HepG2 (cell line): ENCODE results near the gene NECTIN2. TPM values are rescaled to one million over a fixed set of nuclear protein-coding genes. Genes with fewer than 3 reads are reported as not detected.

Source experiments
- CAMTA2 ChIP-seq: sonication (generic); formaldehyde crosslinking; IDR thresholded peaks from 2 replicates; pipeline ENCODE4 v1.4.0; 2020; ENCODE audit warnings: mild to moderate bottlenecking, missing genetic modification reagents, borderline replicate concordance
- CCDC6 ChIP-seq: sonication (generic); formaldehyde crosslinking; IDR thresholded peaks from 2 replicates; pipeline ENCODE4 v1.8.1; 2022; ENCODE audit warnings: mild to moderate bottlenecking, missing genetic modification reagents, moderate library complexity
- DMAP1 ChIP-seq: IDR thresholded peaks from 2 replicates; pipeline ENCODE4 v1.6.1; 2016
- DMTF1 ChIP-seq: sonication (generic); formaldehyde crosslinking; IDR thresholded peaks from 2 replicates; pipeline ENCODE4 v1.4.0; 2020; ENCODE audit warnings: mild to moderate bottlenecking, missing genetic modification reagents
- GABPA ChIP-seq, 2 experiments: IDR thresholded peaks; 2 replicates each; pipeline ENCODE4 v1.6.1; 2011 to 2016; ENCODE audit warnings: low read depth in 2 of 2, low read length in 1 of 2, missing biosample characterization in 1 of 2, missing genetic modification characterization in 1 of 2
- GFI1 ChIP-seq: sonication (generic); formaldehyde crosslinking; IDR thresholded peaks from 2 replicates; pipeline ENCODE4 v1.5.0; 2020; ENCODE audit warnings: missing genetic modification reagents, mild to moderate bottlenecking, borderline replicate concordance
- GMEB1 ChIP-seq: sonication (generic); formaldehyde crosslinking; IDR thresholded peaks from 2 replicates; pipeline ENCODE4 v1.5.1; 2020; ENCODE audit warnings: missing genetic modification reagents, mild to moderate bottlenecking, borderline replicate concordance
- GPBP1L1 ChIP-seq: sonication (generic); formaldehyde crosslinking; IDR thresholded peaks from 2 replicates; pipeline ENCODE4 v1.5.0; 2020; ENCODE audit warnings: mild to moderate bottlenecking, missing genetic modification reagents
- HMGA1 ChIP-seq: sonication (generic); formaldehyde crosslinking; conservative IDR thresholded peaks from 2 replicates; pipeline ENCODE4 v1.4.0; 2020; ENCODE audit warnings: missing genetic modification reagents
- HOXA3 ChIP-seq: sonication (generic); formaldehyde crosslinking; IDR thresholded peaks from 2 replicates; pipeline ENCODE4 v1.5.0; 2020; ENCODE audit warnings: missing genetic modification reagents
- KDM5A ChIP-seq: fragments of 200-600 bp; sonication (generic); IDR thresholded peaks from 2 replicates; pipeline ENCODE4 v1.7.0; 2018; ENCODE audit warnings: antibody characterized with exemption, mild to moderate bottlenecking, low read length, borderline replicate concordance
- KLF11 ChIP-seq: IDR thresholded peaks from 2 replicates; pipeline ENCODE4 v1.6.1; 2016; ENCODE audit warnings: missing compliant biosample characterization
- MAFK ChIP-seq, 2 experiments: IDR thresholded peaks in 1 of 2; conservative IDR thresholded peaks in 1 of 2; 2 replicates each; pipeline ENCODE4 v1.6.1; 2011; ENCODE audit warnings: improper control_type of control experiment in 2 of 2, low read length in 2 of 2
- MXI1 ChIP-seq: IDR thresholded peaks from 3 replicates; pipeline ENCODE4 v1.6.1; 2012; ENCODE audit warnings: low read depth, low read length, inconsistent platforms, borderline replicate concordance
- NFE2L2 ChIP-seq: fragments of 150-350 bp; IDR thresholded peaks from 2 replicates; pipeline ENCODE4 v1.6.1; 2014; ENCODE audit warnings: low read length
- NFIB ChIP-seq: sonication (generic); formaldehyde crosslinking; IDR thresholded peaks from 2 replicates; pipeline ENCODE4 v1.9.0; 2021; ENCODE audit warnings: missing genetic modification reagents, mild to moderate bottlenecking, borderline replicate concordance
- NPAS2 ChIP-seq: sonication (generic); formaldehyde crosslinking; IDR thresholded peaks from 2 replicates; pipeline ENCODE4 v1.8.0; 2022; ENCODE audit warnings: mild to moderate bottlenecking, missing genetic modification reagents, borderline replicate concordance
- NR1H2 ChIP-seq: sonication (generic); formaldehyde crosslinking; IDR thresholded peaks from 2 replicates; pipeline ENCODE4 v1.8.1; 2022; ENCODE audit warnings: low read depth, missing genetic modification reagents, borderline replicate concordance
- RBM22 ChIP-seq: fragments of 200-400 bp; formaldehyde crosslinking; optimal IDR thresholded peaks from 2 replicates; pipeline ENCODE3; 2017; ENCODE audit warnings: mild to moderate bottlenecking, low read length, moderate library complexity
- TAF1 ChIP-seq: sonication (generic); formaldehyde crosslinking; IDR thresholded peaks from 2 replicates; pipeline ENCODE4 v1.4.0; 2020; ENCODE audit warnings: missing genetic modification reagents
- ZBTB7A ChIP-seq: sonication (generic); formaldehyde crosslinking; IDR thresholded peaks from 2 replicates; pipeline ENCODE4 v1.8.0; 2022; ENCODE audit warnings: mild to moderate bottlenecking, missing genetic modification reagents
- ZBTB7B ChIP-seq: sonication (generic); formaldehyde crosslinking; IDR thresholded peaks from 2 replicates; pipeline ENCODE4 v1.4.0; 2020; ENCODE audit warnings: missing genetic modification reagents
- ZIK1 ChIP-seq: sonication (generic); formaldehyde crosslinking; IDR thresholded peaks from 2 replicates; pipeline ENCODE4 v1.5.0; 2020; ENCODE audit warnings: mild to moderate bottlenecking, low read depth, missing genetic modification reagents, borderline replicate concordance
- ZNF296 ChIP-seq: sonication (generic); formaldehyde crosslinking; conservative IDR thresholded peaks from 2 replicates; pipeline ENCODE4 v1.5.0; 2020; ENCODE audit warnings: mild to moderate bottlenecking, missing genetic modification reagents
- ZNF607 ChIP-seq: sonication (generic); formaldehyde crosslinking; IDR thresholded peaks from 2 replicates; pipeline ENCODE4 v1.5.1; 2020; ENCODE audit warnings: missing genetic modification reagents, mild to moderate bottlenecking, borderline replicate concordance
- ZNF792 ChIP-seq: IDR thresholded peaks from 2 replicates; pipeline ENCODE4 v1.6.1; 2016
- polyA plus RNA-seq, 8 experiments: library from polyadenylated mRNA; depleted of rRNA in 3 of 8; stranded (reverse) in 7 of 8; unstranded in 1 of 8; fragments of >200 nt; fragmentation: Illumina TruSeq in 4 of 8; extraction: Trizol in 4 of 8; gene quantifications; 2 replicates each; pipeline versions ENCODE4 v1.2.1 to v1.2.3, GENCODE V29; 2011 to 2016; ENCODE audit warnings: low read depth in 4 of 8, missing spikeins in 1 of 8, mixed read lengths in 1 of 8; ENCODE audit not compliant: insufficient read depth in 1 of 8
- total RNA-seq, 5 experiments: library from RNA; depleted of rRNA; stranded (reverse); fragments of >200 nt; fragmentation: Illumina TruSeq; extraction: Trizol; gene quantifications; 2 replicates each; pipeline ENCODE4 v1.2.3, GENCODE V29; 2016; ENCODE audit warnings: low read depth in 1 of 5

Gene NECTIN2
- total and polyA plus RNA-seq, 2 of the 13 experiments (the other 11 are each of a cell fraction or from before 2014, with no cell fraction given): 75.4 to 114 TPM

- TF ChIP-seq ZIK1 (CRISPR knock-in tag): no peak
- TF ChIP-seq GABPA (IDR thresholded peaks at IDR 0.05; ENCODE audit: low read depth, low read length): no peak
- 0 out of 2 replicates have a peak, but pooled peaks have one; percentile 19 for TF ChIP-seq GABPA (CRISPR knock-in tag; IDR thresholded peaks at IDR 0.05; ENCODE audit: low read depth)
- TF ChIP-seq GMEB1 (CRISPR knock-in tag): peak; percentile 17; the same call in 1 of the 2 replicates
- no peak for TF ChIP-seq MAFK (conservative IDR thresholded peaks at IDR 0.05 in 1 of 2, IDR thresholded peaks at IDR 0.05 in 1 of 2; ENCODE audit: low read length in 2 of 2)
- no peak for TF ChIP-seq ZNF296 (CRISPR knock-in tag)
- TF ChIP-seq ZNF607 (CRISPR knock-in tag): no peak; the same call in 1 of the 2 replicates
- peak; percentile 22; the same call in 1 of the 2 replicates for TF ChIP-seq HOXA3
- no peak for TF ChIP-seq KLF11 (CRISPR knock-in tag)
- no peak for TF ChIP-seq HMGA1 (CRISPR knock-in tag)
- TF ChIP-seq CCDC6: peak; percentile 10; the same call in 1 of the 2 replicates
- no peak for TF ChIP-seq DMTF1 (CRISPR knock-in tag)
- TF ChIP-seq NFE2L2: no peak
- peak; percentile 82; the same call in 1 of the 3 replicates for TF ChIP-seq MXI1
- no peak for TF ChIP-seq ZBTB7B (CRISPR knock-in tag)
- no peak for TF ChIP-seq NFIB
- TF ChIP-seq TAF1 (CRISPR knock-in tag): peak; percentile 76
- no peak; the same call in 1 of the 2 replicates for TF ChIP-seq CAMTA2 (CRISPR knock-in tag)
- no peak for TF ChIP-seq RBM22
- no peak for TF ChIP-seq ZBTB7A
- no peak for TF ChIP-seq NPAS2
- peak; percentile 53; the same call in 1 of the 2 replicates for TF ChIP-seq DMAP1 (CRISPR knock-in tag)
- TF ChIP-seq NR1H2 (CRISPR knock-in tag): no peak
- 0 out of 2 replicates have a peak, but pooled peaks have one; percentile 27 for TF ChIP-seq GFI1 (CRISPR knock-in tag)
- no peak for TF ChIP-seq ZNF792 (CRISPR knock-in tag)
- TF ChIP-seq GPBP1L1: no peak
- TF ChIP-seq KDM5A: peak; percentile 79; the same call in 1 of the 2 replicates
These were observed at the start of gene NECTIN2 (continued) for GRCh38 chr19:44845612-44846454.
